ENCODE measurements around the gene NBPF8. TPM values are rescaled to one million over a fixed set of nuclear protein-coding genes. Genes with fewer than 3 reads are reported as not detected.
A peak's percentile ranks its signal among the peaks of the same experiment; 100 is the strongest.
"Not testable (repeated sequence)": the region's sequence is repeated elsewhere in the genome, so short reads cannot be mapped to it uniquely, and the experiment has no call there.

NBPF8 gene, protein sequence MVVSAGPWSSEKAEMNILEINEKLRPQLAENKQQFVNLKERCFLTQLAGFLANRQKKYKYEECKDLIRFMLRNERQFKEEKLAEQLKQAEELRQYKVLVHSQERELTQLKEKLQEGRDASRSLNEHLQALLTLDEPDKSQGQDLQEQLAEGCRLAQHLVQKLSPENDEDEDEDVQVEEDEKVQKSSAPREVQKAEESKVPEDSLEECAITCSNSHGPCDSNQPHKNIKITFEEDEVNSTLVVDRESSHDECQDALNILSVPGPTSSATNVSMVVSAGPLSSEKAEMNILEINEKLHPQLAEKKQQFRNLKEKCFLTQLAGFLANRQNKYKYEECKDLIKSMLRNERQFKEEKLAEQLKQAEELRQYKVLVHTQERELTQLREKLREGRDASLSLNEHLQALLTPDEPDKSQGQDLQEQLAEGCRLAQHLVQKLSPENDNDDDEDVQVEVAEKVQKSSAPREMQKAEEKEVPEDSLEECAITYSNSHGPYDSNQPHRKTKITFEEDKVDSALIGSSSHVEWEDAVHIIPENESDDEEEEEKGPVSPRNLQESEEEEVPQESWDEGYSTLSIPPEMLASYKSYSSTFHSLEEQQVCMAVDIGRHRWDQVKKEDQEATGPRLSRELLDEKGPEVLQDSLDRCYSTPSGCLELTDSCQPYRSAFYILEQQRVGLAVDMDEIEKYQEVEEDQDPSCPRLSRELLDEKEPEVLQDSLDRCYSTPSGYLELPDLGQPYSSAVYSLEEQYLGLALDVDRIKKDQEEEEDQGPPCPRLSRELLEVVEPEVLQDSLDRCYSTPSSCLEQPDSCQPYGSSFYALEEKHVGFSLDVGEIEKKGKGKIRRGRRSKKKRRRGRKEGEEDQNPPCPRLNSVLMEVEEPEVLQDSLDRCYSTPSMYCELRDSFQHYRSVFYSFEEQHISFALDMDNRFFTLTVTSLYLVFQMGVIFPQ
- total RNA-seq (2021; fragmentation: NEBNext Ultra II Directional; extraction: Animal tissue kit (Norgen Biotek cat#: 25700)): 1.3 and 1.5 TPM in 2 replicates
- 0.67 and 1.5 TPM in 2 replicates for polyA plus RNA-seq (2011; rRNA removed)
- 1.3 TPM for polyA plus RNA-seq (2011; cell fraction: cytosol; rRNA removed)
- polyA plus RNA-seq (2011; cell fraction: nucleus; rRNA removed): 3.7 TPM
- 1.1 to 1.9 TPM (median 1.5 TPM) in 4 replicates for polyA plus RNA-seq (2012, experiment 1 of 2)
- 0.21 TPM for polyA plus RNA-seq (2012, experiment 2 of 2)
- polyA plus RNA-seq (2013, experiment 1 of 2): 1.2 TPM
- polyA plus RNA-seq (2013, experiment 2 of 2): 0.85 TPM
- 1.7 and 2.2 TPM in 2 replicates for polyA minus RNA-seq (2011; rRNA and poly(A)+ RNA removed)
- polyA minus RNA-seq (2011; cell fraction: cytosol; rRNA and poly(A)+ RNA removed): 1.6 TPM
- 2.8 TPM for polyA minus RNA-seq (2011; cell fraction: nucleus; rRNA and poly(A)+ RNA removed)
- long read RNA-seq, experiment 1, partial matches to known transcripts: 1 of 1 reads
- long read RNA-seq, experiment 1, other reads (novel, unspliced or antisense): 0 of 1 reads
- long read RNA-seq, experiment 2: 0 reads

DNA sequence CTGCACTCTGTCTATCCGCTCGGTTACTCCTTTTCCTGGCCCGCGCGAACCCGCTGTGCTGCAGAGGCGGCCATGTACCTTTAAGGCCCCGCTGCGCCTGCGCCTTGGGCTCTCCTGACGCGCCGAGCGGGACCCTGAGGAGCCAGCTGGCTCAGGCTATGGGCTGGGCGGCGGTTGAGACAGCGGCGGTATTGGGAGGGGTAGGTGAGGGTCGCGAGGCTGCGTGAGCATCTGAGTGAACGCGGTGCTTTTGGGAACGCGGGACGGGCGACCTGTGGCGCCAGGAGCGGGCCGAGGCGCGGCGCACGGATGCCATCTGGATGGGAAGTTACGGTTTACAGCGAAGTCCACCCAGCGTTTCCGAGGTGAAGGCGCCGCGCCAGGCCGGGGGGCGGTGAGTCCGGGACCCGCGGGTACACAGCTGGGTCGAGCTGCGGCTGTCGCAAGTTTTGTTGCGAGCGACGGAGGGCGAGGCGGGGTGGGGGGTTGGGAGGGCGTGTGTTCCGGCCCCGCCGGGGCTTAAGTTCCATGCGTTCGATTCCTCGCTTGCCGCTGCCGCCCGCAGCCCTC, at the start of gene NBPF8:
Gene NBPF8 (plus strand): TSS at position 125 of the 570 bp plus-strand sequence. CDS start 21,488 bp downstream, outside the sequence.
- H2AFZ ChIP-seq (ENCODE audit: low read length); H3K9me3 ChIP-seq (ENCODE audit: insufficient read depth in 2 of 2, low read depth in 1 of 2, low read length in 1 of 2); H3K4me1 ChIP-seq (replicated peaks in 1 of 4; ENCODE audit: control insufficient read depth in 3 of 4, insufficient read depth in 4 of 4, low read length in 3 of 4); FAIRE-seq; H3K23ac ChIP-seq (ENCODE audit: insufficient read length); H4K5ac ChIP-seq (ENCODE audit: insufficient read length, low read depth, low read length); H2BK120ac ChIP-seq (replicated peaks; ENCODE audit: low read depth, low read length); H3K27ac ChIP-seq (ENCODE audit: low read depth, low read length); POLR2A ChIA-PET (ENCODE audit: partially characterized antibody); H2BK15ac ChIP-seq (ENCODE audit: low read length); H4K20me1 ChIP-seq (replicated peaks in 1 of 2; ENCODE audit: control insufficient read depth in 1 of 2, insufficient read depth in 2 of 2, low read length in 2 of 2); H2BK5ac ChIP-seq (ENCODE audit: low read depth, low read length); H3K27me3 ChIP-seq (replicated peaks in 1 of 4; ENCODE audit: control insufficient read depth in 3 of 4, extremely low read depth in 1 of 4, insufficient read depth in 3 of 4, low read length in 3 of 4); H4K91ac ChIP-seq (replicated peaks; ENCODE audit: insufficient read length, low read length); H3K79me2 ChIP-seq (ENCODE audit: control insufficient read depth in 1 of 2, insufficient read depth in 2 of 2, low read length in 2 of 2); H2BK20ac ChIP-seq (ENCODE audit: low read length); H3K23me2 ChIP-seq (ENCODE audit: low read depth, low read length); H3K4ac ChIP-seq (replicated peaks; ENCODE audit: insufficient read length, low read depth, low read length); H2AK5ac ChIP-seq (ENCODE audit: low read depth, low read length); H3K36me3 ChIP-seq (ENCODE audit: control insufficient read depth in 2 of 4, insufficient read depth in 4 of 4, low read length in 3 of 4); H3K18ac ChIP-seq (ENCODE audit: extremely low read depth, low read length); CTCF ChIA-PET (ENCODE audit: partially characterized antibody); H3K79me1 ChIP-seq (ENCODE audit: low read depth, low read length); H4K8ac ChIP-seq (ENCODE audit: extremely low read depth, insufficient read depth, low read length); H3K14ac ChIP-seq (ENCODE audit: insufficient read length); H3K9ac ChIP-seq (replicated peaks in 1 of 4; ENCODE audit: extremely low read depth in 1 of 4, low read depth in 3 of 4, low read length in 3 of 4); H3K56ac ChIP-seq (replicated peaks; ENCODE audit: insufficient read length, low read depth, low read length); H2BK12ac ChIP-seq (ENCODE audit: low read depth, low read length): not testable (repeated sequence)
- DNase-seq (ENCODE audit: low read depth in 1 of 2, low spot score in 2 of 2): peak in 1 of 2 experiments; percentile 71
- WGBS, 2 experiments (ENCODE audit: extremely low coverage in 1 of 2, insufficient coverage in 1 of 2, insufficient read length in 1 of 2, insufficient replicate concordance in 2 of 2, low coverage in 1 of 2, low lambda C conversion rate in 2 of 2, missing lambda C conversion rate in 1 of 2): no CpG with 5 or more reads among the region's 64 CpGs
- Histone ChIP-seq H3K4me2 (ENCODE audit: insufficient read depth in 1 of 2, low read depth in 2 of 2, low read length in 2 of 2) (peak within 1 kb of the TSS; percentile 45 to 56; a peak in 3 of 4 replicates), H3K4me3 (ENCODE audit: extremely low read depth in 1 of 4, insufficient read depth in 2 of 4, low read depth in 3 of 4, low read length in 4 of 4) (peak within 1 kb of the TSS; percentile 7 to 50 (median 17); a peak in 6 of 8 replicates)

Data from H1 (cell line).